ENCODE results near the gene GABBR2.

The GABBR2 gene

GRCh38 chr9:98418578-98419259 is 290.0 kb downstream of the GABBR2 start:
- no peaks in the 10 kb centered on the region for H3K36me3 ChIP-seq (ENCODE audit: low read depth)
- no peaks in the 10 kb centered on the region for H3K4me1 ChIP-seq (ENCODE audit: insufficient read depth, poor library complexity, severe bottlenecking)
- ATAC-seq (ENCODE audit: low read depth) (no peak), DNase-seq (ENCODE audit: low spot score) (no peak)
- no peak overlapping the region for H3K4me3 ChIP-seq (ENCODE audit: severe bottlenecking)
- no peak for TF ChIP-seq CTCF (IDR thresholded peaks at IDR 0.05; ENCODE audit: poor library complexity, severe bottlenecking)
- no peaks in the 10 kb centered on the region for H3K9me3 ChIP-seq (ENCODE audit: severe bottlenecking)
- H3K27ac ChIP-seq (ENCODE audit: poor library complexity, severe bottlenecking): no peak overlapping the region
- no peaks in the 10 kb centered on the region for H3K27me3 ChIP-seq (ENCODE audit: insufficient read depth, poor library complexity, severe bottlenecking)

GRCh38 chr9:98416294-98417248 is 292.2 kb downstream of the GABBR2 start:
- H3K27ac ChIP-seq (ENCODE audit: poor library complexity, severe bottlenecking): no peak overlapping the region
- no peaks in the 10 kb centered on the region for H3K4me1 ChIP-seq (ENCODE audit: insufficient read depth, poor library complexity, severe bottlenecking)
- no peaks in the 10 kb centered on the region for H3K36me3 ChIP-seq (ENCODE audit: low read depth)
- ATAC-seq (ENCODE audit: low read depth): no peak
- no peak for TF ChIP-seq CTCF (IDR thresholded peaks at IDR 0.05; ENCODE audit: poor library complexity, severe bottlenecking)
- H3K9me3 ChIP-seq (ENCODE audit: severe bottlenecking): no peaks in the 10 kb centered on the region
- no peak for DNase-seq (ENCODE audit: low spot score)
- no peaks in the 10 kb centered on the region for H3K27me3 ChIP-seq (ENCODE audit: insufficient read depth, poor library complexity, severe bottlenecking)
- H3K4me3 ChIP-seq (ENCODE audit: severe bottlenecking): no peak overlapping the region

DNA sequence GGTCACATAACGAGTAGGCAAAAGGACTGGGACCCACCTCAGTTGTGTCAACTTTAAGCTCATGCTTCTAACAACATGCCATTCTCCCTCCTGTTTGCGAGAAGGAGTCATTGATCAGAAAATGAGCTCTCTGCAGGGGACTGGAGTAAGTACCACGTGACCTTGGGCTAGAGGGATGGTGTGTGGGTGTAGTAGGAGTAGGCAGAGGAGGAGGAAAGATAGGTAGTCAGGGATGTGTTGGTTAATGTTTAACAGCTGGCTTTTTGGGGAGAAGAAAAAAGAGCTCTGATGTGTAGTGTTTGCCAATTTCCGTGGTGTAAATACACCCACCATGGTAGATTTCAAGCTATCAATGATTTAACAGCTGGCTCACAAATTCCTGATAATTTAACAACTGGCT is 293.0 kb downstream of the GABBR2 start:
- Histone ChIP-seq H3K27me3 (ENCODE audit: insufficient read depth, poor library complexity, severe bottlenecking) (no peaks in the 10 kb centered on the region), H3K27ac (ENCODE audit: poor library complexity, severe bottlenecking) (no peak overlapping the region), H3K4me3 (ENCODE audit: severe bottlenecking) (no peak overlapping the region), H3K36me3 (ENCODE audit: low read depth) (no peaks in the 10 kb centered on the region), H3K4me1 (ENCODE audit: insufficient read depth, poor library complexity, severe bottlenecking) (no peaks in the 10 kb centered on the region), H3K9me3 (ENCODE audit: severe bottlenecking) (no peaks in the 10 kb centered on the region)
- no peak for TF ChIP-seq CTCF (IDR thresholded peaks at IDR 0.05; ENCODE audit: poor library complexity, severe bottlenecking)
- no peak for DNase-seq (ENCODE audit: low spot score)
- ATAC-seq (ENCODE audit: low read depth): no peak

- TF ChIP-seq CTCF (IDR thresholded peaks at IDR 0.05; ENCODE audit: poor library complexity, severe bottlenecking): no peak
- ATAC-seq (ENCODE audit: low read depth): no peak
- Histone ChIP-seq H3K4me1 (ENCODE audit: insufficient read depth, poor library complexity, severe bottlenecking) (no peaks in the 10 kb centered on the region), H3K4me3 (ENCODE audit: severe bottlenecking) (no peak overlapping the region), H3K27ac (ENCODE audit: poor library complexity, severe bottlenecking) (no peak overlapping the region), H3K27me3 (ENCODE audit: insufficient read depth, poor library complexity, severe bottlenecking) (no peaks in the 10 kb centered on the region), H3K36me3 (ENCODE audit: low read depth) (no peaks in the 10 kb centered on the region), H3K9me3 (ENCODE audit: severe bottlenecking) (no peaks in the 10 kb centered on the region)
- DNase-seq (ENCODE audit: low spot score): no peak
Observed at GRCh38 chr9:98413084-98413483, 295.7 kb downstream of the GABBR2 start.
